Endometrial microvascular endothelial cells (primary cell): ENCODE measurements around the gene OLIG3. TPM values are rescaled to one million over a fixed set of nuclear protein-coding genes. Genes with fewer than 3 reads are reported as not detected.

Source experiments
- in situ Hi-C: cut with HindIII; loops from 2 replicates; pipeline ENCODE4 v1.10.0; 2017; ENCODE audit warnings: low sequenced_read_pairs, low pct_unique_long_range_greater_than_20kb; ENCODE audit errors: inconsistent ontology term
- total RNA-seq: library from RNA; depleted of rRNA; stranded (reverse); fragments of >200 nt; gene quantifications from one replicate; pipeline ENCODE4 v1.2.3, GENCODE V29; 2015; ENCODE audit errors: inconsistent ontology term

OLIG3 gene
- total RNA-seq, 1 donor from 2014 or later, result not detected

- in situ Hi-C loops, result no loop called here
These were observed 2.9 kb upstream of the OLIG3 start for GRCh38 chr6:137496909-137497720.

DNA sequence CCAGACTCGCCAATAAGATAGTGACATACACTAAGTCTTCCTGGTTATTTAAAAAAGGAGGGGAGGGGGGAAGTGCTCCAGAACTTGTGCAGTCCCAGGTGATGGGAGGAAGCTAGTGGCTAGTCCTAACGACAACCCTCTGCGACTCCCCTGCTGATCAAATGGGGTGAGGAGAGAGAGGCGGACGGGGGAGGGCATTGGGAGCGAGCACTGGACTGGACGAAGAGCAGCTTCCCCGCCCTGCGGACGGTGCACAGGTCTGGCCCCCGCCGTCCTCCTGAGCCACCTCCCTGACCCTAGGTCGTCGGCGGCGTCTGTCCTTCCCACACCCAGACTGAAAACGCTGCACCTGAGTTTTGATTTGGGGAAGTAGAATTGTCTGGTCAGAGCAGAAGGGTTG is 2.2 kb upstream of the OLIG3 start:
- in situ Hi-C loops, result no loop called here

DNA sequence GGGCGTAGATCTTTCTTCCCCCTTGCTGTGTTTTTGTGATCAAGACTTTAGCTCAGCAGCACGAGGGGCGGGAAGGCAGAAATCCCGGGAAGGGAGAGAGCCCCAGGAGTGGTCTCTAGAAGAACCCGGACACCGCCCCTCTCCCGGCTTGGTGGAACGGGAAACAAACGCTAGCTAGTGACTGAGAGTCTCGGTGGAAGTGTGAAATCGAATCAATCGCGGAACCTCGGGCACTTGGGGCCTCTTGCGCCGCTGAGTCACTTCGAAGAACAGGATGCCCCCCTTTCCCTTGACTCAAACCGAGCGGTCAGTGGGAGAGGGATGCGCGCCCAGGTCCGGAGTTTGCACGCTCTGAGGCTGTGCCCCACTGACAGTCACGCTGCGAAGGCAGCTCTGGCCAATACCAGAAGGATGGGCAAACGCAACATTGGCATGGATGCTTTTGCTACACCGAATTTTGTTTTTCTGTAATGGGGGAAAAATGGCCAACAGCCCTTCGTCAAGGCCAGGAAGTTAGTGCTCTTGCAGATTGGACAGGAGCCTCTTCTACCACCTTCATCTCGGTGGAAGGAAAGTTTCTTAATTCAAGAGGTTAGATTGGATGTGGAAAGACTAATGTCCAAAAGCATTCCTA is 1.6 kb upstream of the OLIG3 start:
- in situ Hi-C loops, result no loop called here

- in situ Hi-C loops, result no loop called here
These were observed 951 bp upstream of the OLIG3 start for GRCh38 chr6:137494988-137495702.

DNA sequence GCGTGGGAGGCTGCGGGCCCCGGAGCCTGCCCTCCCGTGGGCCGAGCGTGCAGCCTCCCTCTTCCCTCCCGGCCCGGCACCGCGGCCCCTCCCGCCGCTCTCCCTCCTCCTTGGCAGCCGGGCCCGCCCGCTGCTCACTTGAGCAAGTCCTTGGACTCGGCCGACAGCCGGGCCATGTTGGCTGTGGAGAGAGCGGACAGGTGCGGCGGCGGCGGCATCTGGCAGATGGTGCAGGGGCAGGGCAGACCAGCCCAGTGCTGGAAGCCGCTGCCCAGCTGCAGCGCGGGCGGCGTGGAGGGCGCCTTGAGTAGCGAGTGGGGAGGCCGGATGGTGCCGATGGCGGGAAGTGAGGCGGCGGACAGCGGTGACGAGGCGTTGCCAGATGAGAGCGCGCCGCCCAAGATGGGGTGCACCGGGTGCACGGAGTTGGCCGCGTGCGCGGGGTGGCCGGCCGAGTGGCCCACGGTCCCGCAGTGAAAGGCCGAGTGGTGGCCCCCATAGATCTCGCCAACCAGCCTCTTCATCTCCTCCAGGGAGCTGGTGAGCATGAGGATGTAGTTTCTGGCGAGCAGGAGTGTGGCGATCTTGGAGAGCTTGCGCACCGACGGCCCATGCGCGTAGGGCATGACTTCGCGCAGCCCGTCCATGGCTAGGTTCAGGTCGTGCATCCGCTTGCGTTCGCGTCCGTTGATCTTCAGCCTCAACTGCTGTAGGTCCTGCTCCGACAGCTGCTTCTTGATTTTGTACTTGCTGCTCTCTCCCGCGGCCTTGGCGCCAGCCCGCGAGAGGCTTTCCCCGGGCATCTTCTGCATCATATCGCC is 766 bp downstream of the OLIG3 start:
- in situ Hi-C loops, result no loop called here

DNA sequence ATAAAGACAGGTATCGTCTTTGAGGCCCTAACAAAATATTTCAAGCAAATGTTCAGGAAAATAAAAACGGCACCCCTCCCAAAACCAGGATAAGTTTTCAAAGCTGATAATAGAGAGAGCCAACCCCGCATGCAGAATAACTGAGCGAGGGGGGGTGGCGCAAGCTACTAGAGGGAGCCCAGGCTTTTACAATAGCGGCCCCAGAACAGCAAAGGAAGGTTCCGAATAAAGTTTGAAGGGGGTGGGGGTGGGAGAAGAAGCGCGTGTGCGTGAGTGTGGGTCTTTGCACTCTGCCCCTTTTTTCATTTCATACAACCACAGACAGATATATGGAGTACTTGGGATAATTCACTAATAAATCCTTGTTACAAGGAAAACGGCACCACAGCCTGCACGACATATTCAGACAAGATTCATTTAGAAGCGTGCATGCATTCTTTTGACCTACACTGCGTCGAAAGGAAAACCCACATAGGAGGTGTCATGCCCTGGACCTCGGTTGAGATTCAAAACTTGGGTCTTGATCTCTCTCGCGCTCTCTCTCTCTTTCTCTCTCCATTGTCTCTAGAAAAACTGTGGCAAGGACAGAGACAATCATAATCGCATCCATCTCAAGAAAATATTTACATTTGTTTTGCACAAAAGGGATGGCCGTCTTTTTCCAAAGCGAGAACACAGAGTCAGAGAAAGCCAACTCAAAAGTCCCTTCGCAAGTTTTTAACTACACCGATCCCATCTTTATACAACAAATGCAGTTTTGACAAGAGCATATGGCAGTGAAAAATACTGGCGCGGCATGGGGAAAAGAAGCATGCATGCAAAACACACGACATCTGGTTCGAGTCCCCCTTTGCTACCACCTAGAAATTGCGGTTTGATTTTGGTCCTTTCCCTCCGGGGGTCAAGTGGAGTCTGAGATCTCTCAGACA is 1.6 kb downstream of the OLIG3 start:
- in situ Hi-C loops, result no loop called here

DNA sequence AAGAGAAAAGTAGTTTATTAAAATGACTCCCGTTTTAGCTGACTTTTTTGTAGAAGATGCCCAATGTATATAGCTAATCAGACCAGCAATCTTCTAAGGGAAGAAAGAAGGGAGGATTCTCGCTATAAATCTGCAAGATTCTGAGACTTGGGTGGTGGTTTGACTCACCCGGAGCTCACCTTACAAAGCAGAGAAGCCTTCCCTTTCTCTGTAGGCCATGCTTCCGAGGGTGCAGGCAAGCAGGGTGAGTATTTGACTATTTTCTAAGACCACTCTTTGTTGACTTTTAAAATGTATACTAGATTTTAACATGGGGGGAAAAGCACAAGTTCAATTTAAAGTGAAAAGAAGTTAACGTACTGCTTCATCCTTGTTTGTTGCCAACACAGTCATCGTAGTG is 2.7 kb downstream of the OLIG3 start:
- in situ Hi-C loops, result no loop called here

DNA sequence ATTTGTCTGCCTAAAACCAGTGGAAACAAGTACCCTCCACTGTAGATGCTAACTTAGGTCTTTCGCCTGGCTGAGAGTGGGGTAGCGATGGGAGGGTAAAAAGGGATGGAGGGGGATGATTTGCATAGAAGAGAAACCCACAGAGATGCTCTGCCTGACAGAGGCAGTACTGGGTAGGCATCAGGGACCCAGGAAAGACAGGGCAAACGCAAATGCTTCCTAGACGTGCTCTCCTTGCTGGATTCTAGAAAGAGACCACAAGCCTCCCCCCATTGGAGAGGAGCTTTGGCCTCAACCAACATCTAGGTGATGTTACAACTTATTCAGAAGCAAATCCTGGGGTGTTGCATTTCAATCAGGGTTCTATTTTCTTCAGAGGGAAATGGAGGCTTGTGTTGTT is 3.2 kb downstream of the OLIG3 start:
- in situ Hi-C loops, result no loop called here

GRCh38 chr6:137490006-137490905 is 3.9 kb downstream of the OLIG3 start:
- in situ Hi-C loops, result no loop called here

DNA sequence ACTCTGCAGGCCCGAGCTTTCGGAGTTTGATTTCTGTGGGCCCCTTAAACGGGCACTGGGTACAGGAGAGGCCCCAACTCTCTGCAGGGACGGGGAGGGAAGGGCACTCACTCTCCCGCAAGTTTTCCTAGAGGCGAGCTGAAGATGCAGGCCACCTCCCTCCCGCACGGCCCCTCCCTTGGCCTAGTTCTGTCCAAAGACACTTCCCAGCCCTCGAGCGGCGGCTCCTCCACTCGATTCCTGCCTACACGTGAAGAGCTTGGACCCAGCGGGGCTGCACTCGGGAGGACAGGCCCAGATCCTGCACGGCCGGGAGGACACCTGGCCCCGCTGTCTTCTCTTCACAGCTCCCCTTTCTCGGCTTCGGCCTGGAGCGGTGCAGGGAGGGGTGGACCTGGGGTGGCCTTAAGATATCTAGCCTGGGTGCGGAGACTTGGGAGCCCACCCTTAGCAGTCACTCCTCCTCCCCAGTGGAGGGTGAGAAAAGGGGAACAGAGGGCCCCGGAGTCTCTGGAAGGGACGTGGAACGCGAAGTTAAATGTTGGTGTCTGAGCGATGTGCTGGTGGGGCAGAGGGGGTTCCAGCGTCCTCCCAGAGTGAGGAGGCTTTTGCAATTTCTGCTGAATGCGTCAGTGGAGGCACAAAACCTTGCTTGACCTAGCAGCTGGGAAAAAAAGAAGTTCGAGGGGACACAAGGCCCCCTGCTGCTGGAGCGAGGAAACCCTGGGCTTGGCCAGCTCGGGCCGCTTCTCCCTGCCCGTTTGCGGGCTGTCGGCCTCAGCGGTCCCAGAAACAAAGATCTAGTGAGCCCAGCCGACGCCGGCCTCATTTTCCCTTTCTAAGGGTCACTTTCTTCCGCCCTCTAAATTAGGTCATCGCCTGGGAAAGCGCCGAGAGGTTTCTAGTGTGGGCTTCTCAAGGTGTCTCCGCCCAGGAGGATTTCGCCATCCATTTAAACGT is 4.9 kb downstream of the OLIG3 start:
- in situ Hi-C loops, result no loop called here

GRCh38 chr6:137488150-137489045 is 5.8 kb downstream of the OLIG3 start:
- in situ Hi-C loops, result no loop called here

DNA sequence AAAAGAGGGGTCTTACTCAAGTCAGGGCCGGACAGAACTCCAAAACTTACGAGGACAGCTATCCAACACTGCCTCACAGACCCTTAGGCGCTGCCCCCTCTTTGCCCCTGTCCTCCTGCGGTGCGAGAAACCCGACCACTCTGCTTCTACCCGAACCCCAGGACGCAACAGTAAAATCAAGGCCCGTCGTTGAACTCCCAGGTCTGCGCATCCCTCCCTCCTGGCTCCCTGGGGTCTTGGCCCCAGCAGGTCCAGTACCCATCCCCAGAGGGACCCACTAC is 6.4 kb downstream of the OLIG3 start:
- in situ Hi-C loops, result no loop called here

DNA sequence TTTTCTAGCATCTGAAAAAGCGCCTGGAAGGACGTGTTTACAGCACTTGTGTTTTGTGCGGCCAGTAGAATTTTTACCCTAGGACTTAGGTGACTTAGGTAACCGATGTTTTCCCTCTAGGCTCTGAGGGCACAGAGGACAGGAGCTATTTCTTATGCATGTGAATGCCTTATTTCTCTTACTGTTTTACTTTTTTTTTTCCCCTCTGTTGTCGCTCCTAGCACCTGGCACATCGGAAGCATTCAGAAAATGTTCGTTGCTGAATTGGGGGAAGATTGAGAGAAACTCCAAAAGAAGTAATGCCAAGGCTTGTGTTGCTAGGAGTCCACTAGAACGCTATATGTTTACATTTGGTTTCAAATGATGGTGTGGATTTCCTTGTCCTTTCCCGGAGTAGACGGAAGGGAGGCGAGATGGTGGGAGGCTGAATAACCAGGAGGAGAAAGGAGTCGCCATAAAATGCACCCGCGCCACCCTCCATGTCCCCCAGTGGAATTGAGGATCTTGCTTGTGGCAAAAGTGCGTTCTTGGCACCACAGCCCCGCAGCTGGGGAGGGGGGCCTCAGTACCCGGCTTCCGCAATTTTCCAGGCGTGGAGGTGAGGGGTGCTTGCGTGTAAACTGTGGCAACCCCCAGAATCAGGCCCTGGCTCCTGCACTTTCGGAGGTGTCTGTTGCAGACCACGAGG is 6.9 kb downstream of the OLIG3 start:
- in situ Hi-C loops, result no loop called here

DNA sequence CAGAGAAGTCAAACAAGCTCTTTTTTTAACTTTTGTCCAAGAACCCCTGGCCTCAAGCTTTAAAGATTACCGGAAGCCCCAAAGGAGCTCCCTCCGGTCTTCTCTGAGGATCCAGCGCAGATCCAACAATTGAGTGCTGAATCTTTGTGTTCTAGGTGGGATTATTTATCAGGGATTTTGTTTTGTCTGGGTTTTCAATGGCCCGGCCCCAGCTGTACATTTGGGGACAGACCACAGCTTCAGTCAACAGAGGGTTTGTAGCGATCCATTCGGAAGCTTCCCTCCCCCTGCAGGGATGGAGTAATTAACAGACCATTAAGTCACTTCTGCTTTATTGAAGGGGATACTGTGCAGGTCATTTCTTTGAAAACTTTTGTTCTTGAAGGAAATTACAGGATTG is 7.8 kb downstream of the OLIG3 start:
- in situ Hi-C loops, result no loop called here

GRCh38 chr6:137480431-137480830 is 13.8 kb downstream of the OLIG3 start:
- in situ Hi-C loops, result no loop called here
